ENCODE data around the gene UBE3B. TPM values are rescaled to one million over a fixed set of nuclear protein-coding genes. Genes with fewer than 3 reads are reported as not detected.
A peak's percentile ranks its signal among the peaks of the same experiment; 100 is the strongest.

Gene UBE3B
- total RNA-seq, 1 experiment from 2014 or later, result 53.4 TPM

GRCh38 chr12:109497675-109498074 lies 20.2 kb downstream of the UBE3B start:
- DNase-seq (ENCODE audit: low spot score), result no peak

GRCh38 chr12:109500406-109501185 lies 23.2 kb downstream of the UBE3B start:
- DNase-seq (ENCODE audit: low spot score), result no peak

- DNase-seq (ENCODE audit: low spot score), result no peak
Observed at GRCh38 chr12:109501299-109501698, 23.9 kb downstream of the UBE3B start.

- no peak for DNase-seq (ENCODE audit: low spot score)
Observed at GRCh38 chr12:109502332-109502731, 24.9 kb downstream of the UBE3B start.

GRCh38 chr12:109503611-109504010 lies 26.2 kb downstream of the UBE3B start:
- DNase-seq (ENCODE audit: low spot score), result no peak

- no peak for DNase-seq (ENCODE audit: low spot score)
Observed at GRCh38 chr12:109504068-109504467, 26.6 kb downstream of the UBE3B start.

GRCh38 chr12:109510196-109510595 lies 32.8 kb downstream of the UBE3B start:
- no peak for DNase-seq (ENCODE audit: low spot score)

GRCh38 chr12:109512608-109513007 lies 35.2 kb downstream of the UBE3B start:
- DNase-seq (ENCODE audit: low spot score), result no peak

GRCh38 chr12:109513051-109513450 lies 35.6 kb downstream of the UBE3B start:
- DNase-seq (ENCODE audit: low spot score), result no peak

GRCh38 chr12:109513977-109514376 lies 36.5 kb downstream of the UBE3B start:
- no peak for DNase-seq (ENCODE audit: low spot score)

- no peak for DNase-seq (ENCODE audit: low spot score)
Observed at GRCh38 chr12:109517619-109518018, 40.2 kb downstream of the UBE3B start.

GRCh38 chr12:109518820-109519665 lies 41.6 kb downstream of the UBE3B start:
- peak; percentile 46 for DNase-seq (ENCODE audit: low spot score)

- no peak for DNase-seq (ENCODE audit: low spot score)
Observed at GRCh38 chr12:109519787-109520186, 42.4 kb downstream of the UBE3B start.

GRCh38 chr12:109521831-109522230 lies 44.4 kb downstream of the UBE3B start:
- no peak for DNase-seq (ENCODE audit: low spot score)

GRCh38 chr12:109523071-109523470 lies 45.6 kb downstream of the UBE3B start:
- DNase-seq (ENCODE audit: low spot score), result no peak

- no peak for DNase-seq (ENCODE audit: low spot score)
Observed at GRCh38 chr12:109523504-109523903, 46.1 kb downstream of the UBE3B start.

- DNase-seq (ENCODE audit: low spot score), result no peak
Observed at GRCh38 chr12:109524466-109525278, 47.2 kb downstream of the UBE3B start.

- no peak for DNase-seq (ENCODE audit: low spot score)
Observed at GRCh38 chr12:109525279-109525585, 47.8 kb downstream of the UBE3B start.

GRCh38 chr12:109527489-109528123 lies 50.2 kb downstream of the UBE3B start:
- no peak for DNase-seq (ENCODE audit: low spot score)

GRCh38 chr12:109529691-109530640 lies 52.5 kb downstream of the UBE3B start:
- no peak for DNase-seq (ENCODE audit: low spot score)

- DNase-seq (ENCODE audit: low spot score), result no peak
Observed at GRCh38 chr12:109531411-109531810, 54.0 kb downstream of the UBE3B start.

Data from H4 (cell line).